ENCODE data around the gene ZNF416.

ZNF416 gene

GRCh38 chr19:57552432-57552831 lies 26.3 kb downstream of the ZNF416 start:
- ChIA-PET CTCF (no interaction called here), POLR2A (no interaction called here)
- TF ChIP-seq ELF4 (IDR thresholded peaks at IDR 0.05), result no peak
- TF ChIP-seq FOXK2 (IDR thresholded peaks at IDR 0.05), result no peak
- TF ChIP-seq TARDBP (IDR thresholded peaks at IDR 0.05), result no peak
- no peak for TF ChIP-seq FOXM1 (IDR thresholded peaks at IDR 0.05; ENCODE audit: borderline replicate concordance)

GRCh38 chr19:57546513-57546912 lies 32.2 kb downstream of the ZNF416 start:
- POLR2A ChIA-PET, result no interaction called here
- no peak for DNase-seq (ENCODE audit: extremely low spot score)
- TF ChIP-seq ARNT (IDR thresholded peaks at IDR 0.05), result no peak
- TF ChIP-seq L3MBTL2 (conservative IDR thresholded peaks at IDR 0.05), result no peak
- no peak for TF ChIP-seq LEF1 (IDR thresholded peaks at IDR 0.05; ENCODE audit: borderline replicate concordance)
- no peak for TF ChIP-seq HDGF (IDR thresholded peaks at IDR 0.05; ENCODE audit: borderline replicate concordance)
- TF ChIP-seq ELF4 (IDR thresholded peaks at IDR 0.05), result no peak
- TF ChIP-seq FOXA1 (IDR thresholded peaks at IDR 0.05), result no peak
- TF ChIP-seq CTBP1 (IDR thresholded peaks at IDR 0.05; ENCODE audit: borderline replicate concordance), result no peak
- TF ChIP-seq FOXM1 (IDR thresholded peaks at IDR 0.05; ENCODE audit: borderline replicate concordance), result no peak
- CTCF ChIA-PET, result no interaction called here

More at GRCh38 chr19:57552432-57552831, 26.3 kb downstream of the ZNF416 start:
- no peak for DNase-seq (ENCODE audit: extremely low spot score)

- CTCF ChIA-PET, result no interaction called here
- no peak for TF ChIP-seq CTBP1 (IDR thresholded peaks at IDR 0.05; ENCODE audit: borderline replicate concordance)
- TF ChIP-seq ARNT (IDR thresholded peaks at IDR 0.05), result no peak
- TF ChIP-seq ELF4 (IDR thresholded peaks at IDR 0.05), result no peak
- no peak for TF ChIP-seq SUZ12 (IDR thresholded peaks at IDR 0.05)
- no peak for TF ChIP-seq HDGF (IDR thresholded peaks at IDR 0.05; ENCODE audit: borderline replicate concordance)
- TF ChIP-seq L3MBTL2 (conservative IDR thresholded peaks at IDR 0.05), result no peak
- TF ChIP-seq SP1 (IDR thresholded peaks at IDR 0.05), result no peak
- TF ChIP-seq FOXK2 (IDR thresholded peaks at IDR 0.05), result no peak
- no peak for TF ChIP-seq BHLHE40 (IDR thresholded peaks at IDR 0.05; ENCODE audit: borderline replicate concordance)
- no peak for TF ChIP-seq FOXA1 (IDR thresholded peaks at IDR 0.05)
- no peak for TF ChIP-seq LEF1 (IDR thresholded peaks at IDR 0.05; ENCODE audit: borderline replicate concordance)
- no peak for DNase-seq (ENCODE audit: extremely low spot score)
- POLR2A ChIA-PET, result no interaction called here
These were observed 40.7 kb downstream of the ZNF416 start for GRCh38 chr19:57537953-57538547.

GRCh38 chr19:57527136-57527881 lies 51.4 kb downstream of the ZNF416 start, which contains the start of gene ZNF549:
TSS of gene ZNF549 (plus strand) at chr19:57527356. CDS start at chr19:57527574, 218 bp downstream.
- ChIA-PET POLR2A (no interaction called here), CTCF (no interaction called here)
- peak; percentile 89 for DNase-seq (ENCODE audit: extremely low spot score)
- TF ChIP-seq L3MBTL2 (conservative IDR thresholded peaks at IDR 0.05) (peak; percentile 83), ELF4 (IDR thresholded peaks at IDR 0.05) (no peak)
